SU-DHL-6 (cell line): ENCODE data around the gene FAM83G.

ENCODE experiments used
- H2AFZ ChIP-seq: fragments of 200-600 bp; sonication (generic); 2 replicates; pipeline ENCODE4 v1.6.1; 2014; ENCODE audit warnings: low read depth, mild to moderate bottlenecking, moderate library complexity, mixed read lengths, antibody characterized with exemption, low read length; ENCODE audit not compliant: severe bottlenecking
- H3F3A ChIP-seq: fragments of 200-600 bp; shearing (Covaris generic); 2 replicates; pipeline ENCODE4 v1.6.0; 2016; ENCODE audit warnings: antibody characterized with exemption, mild to moderate bottlenecking; ENCODE audit not compliant: insufficient read depth
- H3K27ac ChIP-seq: fragments of 200-600 bp; sonication (generic); 2 replicates; pipeline ENCODE4 v1.5.1; 2016; ENCODE audit warnings: low read depth, mild to moderate bottlenecking, low read length, moderate library complexity, mixed read lengths
- H3K27me3 ChIP-seq: fragments of 200-600 bp; sonication (generic), shearing (Covaris generic); 2 replicates; pipeline ENCODE4 v1.6.0; 2014; ENCODE audit warnings: mild to moderate bottlenecking, low read length
- H3K36me3 ChIP-seq: fragments of 200-600 bp; sonication (generic); 2 replicates; pipeline ENCODE4 v1.6.1; 2014; ENCODE audit warnings: mild to moderate bottlenecking, low read length, mixed read lengths
- H3K4me2 ChIP-seq: fragments of 300-600, 200-600 bp; shearing (Covaris generic), sonication (generic); 2 replicates; pipeline ENCODE4 v1.6.0; 2014; ENCODE audit warnings: low read length, low read depth, mild to moderate bottlenecking; ENCODE audit not compliant: poor library complexity, severe bottlenecking
- H3K4me3 ChIP-seq: fragments of 200-600 bp; sonication (generic); 2 replicates; pipeline ENCODE4 v1.5.1; 2014; ENCODE audit warnings: antibody characterized with exemption, low read length, mild to moderate bottlenecking, mixed read lengths; ENCODE audit not compliant: insufficient read depth, poor library complexity, severe bottlenecking
- H3K79me2 ChIP-seq: fragments of 200-600 bp; sonication (generic); 2 replicates; pipeline ENCODE4 v1.6.1; 2014; ENCODE audit warnings: mild to moderate bottlenecking, low read length, moderate library complexity; ENCODE audit not compliant: insufficient read depth
- H3K9ac ChIP-seq: fragments of 200-600 bp; sonication (generic); 2 replicates; pipeline ENCODE4 v1.7.0; 2014; ENCODE audit warnings: mild to moderate bottlenecking, low read length
- H3K9me2 ChIP-seq: fragments of 200-600 bp; sonication (generic); replicated peaks from 2 replicates; pipeline ENCODE4 v1.6.1; 2014; ENCODE audit warnings: low read length; ENCODE audit not compliant: insufficient read depth
- H3K9me3 ChIP-seq: fragments of 200-600 bp; sonication (generic); 2 replicates; pipeline ENCODE4 v1.6.1; 2014; ENCODE audit warnings: low read length, mixed read lengths; ENCODE audit not compliant: insufficient read depth
- H4K20me1 ChIP-seq: fragments of 200-600 bp; sonication (generic); 2 replicates; pipeline ENCODE4 v1.6.1; 2014; ENCODE audit warnings: low read depth, mild to moderate bottlenecking, antibody characterized with exemption, low read length, moderate library complexity, mixed read lengths
- CTCF ChIP-seq: fragments of 200-600 bp; sonication (generic); IDR thresholded peaks from one replicate; pipeline ENCODE4 v1.5.1; 2017; ENCODE audit warnings: antibody characterized with exemption, mild to moderate bottlenecking, low read length, moderate library complexity; ENCODE audit not compliant: insufficient read depth, poor library complexity, severe bottlenecking
- EZH2phosphoT487 ChIP-seq: fragments of 200-600 bp; sonication (generic), shearing (Covaris generic); conservative IDR thresholded peaks from 2 replicates; pipeline ENCODE4 v1.6.1; 2018; ENCODE audit warnings: mild to moderate bottlenecking, antibody characterized with exemption, low read length, moderate library complexity, mixed read lengths

The FAM83G gene

GRCh38 chr17:18964018-18964351, 40.6 kb downstream of the FAM83G start:
- Histone ChIP-seq H3K27ac (no peak overlapping the region), H3K27me3 (no peaks in the 10 kb centered on the region), H4K20me1 (no peaks in the 10 kb centered on the region), H3K36me3 (no peaks in the 10 kb centered on the region), H3K4me3 (no peak overlapping the region), H3K9me2 (no peaks in the 10 kb centered on the region), H3K9me3 (no peaks in the 10 kb centered on the region), H2AFZ (no peak overlapping the region), H3K9ac (no peak overlapping the region), H3K4me2 (no peak overlapping the region), H3K79me2 (no peaks in the 10 kb centered on the region), H3F3A (no peaks in the 10 kb centered on the region)
- TF ChIP-seq CTCF, result no peak
- TF ChIP-seq EZH2phosphoT487, result no peak

GRCh38 chr17:18963126-18964017, 41.2 kb downstream of the FAM83G start:
- no peak overlapping the region for H3K9ac ChIP-seq
- H3K4me3 ChIP-seq, result no peak overlapping the region
- no peaks in the 10 kb centered on the region for H3K79me2 ChIP-seq
- H3F3A ChIP-seq, result no peaks in the 10 kb centered on the region
- no peaks in the 10 kb centered on the region for H3K36me3 ChIP-seq
- no peaks in the 10 kb centered on the region for H3K27me3 ChIP-seq
- no peak overlapping the region for H3K4me2 ChIP-seq
- no peaks in the 10 kb centered on the region for H3K9me3 ChIP-seq
- no peak overlapping the region for H3K27ac ChIP-seq
- no peaks in the 10 kb centered on the region for H4K20me1 ChIP-seq
- H2AFZ ChIP-seq, result no peak overlapping the region
- TF ChIP-seq EZH2phosphoT487 (no peak), CTCF (no peak)
- H3K9me2 ChIP-seq, result no peaks in the 10 kb centered on the region

GRCh38 chr17:18962494-18962815, 42.1 kb downstream of the FAM83G start:
- TF ChIP-seq CTCF (no peak), EZH2phosphoT487 (no peak)
- Histone ChIP-seq H3K79me2 (no peaks in the 10 kb centered on the region), H2AFZ (no peak overlapping the region), H3F3A (no peaks in the 10 kb centered on the region), H3K9me3 (no peaks in the 10 kb centered on the region), H4K20me1 (no peaks in the 10 kb centered on the region), H3K27ac (no peak overlapping the region), H3K4me3 (no peak overlapping the region), H3K9ac (no peak overlapping the region), H3K27me3 (no peaks in the 10 kb centered on the region), H3K4me2 (no peak overlapping the region), H3K9me2 (no peaks in the 10 kb centered on the region), H3K36me3 (no peaks in the 10 kb centered on the region)
